Astrocyte of the spinal cord (primary cell): ENCODE measurements around the gene FMN1.

Source experiments
- DNase-seq: peaks from one replicate; pipeline ENCODE4 v3.0.0; 2011; ENCODE audit warnings: low read depth, low spot score
- H3K4me3 ChIP-seq: 2 replicates; pipeline ENCODE4 v1.5.1; 2011; ENCODE audit warnings: low read depth, mild to moderate bottlenecking, low read length, moderate library complexity
- in situ Hi-C: cut with HindIII; loops from 2 replicates; pipeline ENCODE4 v1.10.0; 2017; ENCODE audit warnings: low sequenced_read_pairs
- TF ChIP-seq, protein P1 (sequence below): IDR thresholded peaks from 2 replicates; pipeline ENCODE4 v1.5.1; 2012; ENCODE audit warnings: low read depth, mild to moderate bottlenecking, low read length, inconsistent platforms

The FMN1 gene

DNA sequence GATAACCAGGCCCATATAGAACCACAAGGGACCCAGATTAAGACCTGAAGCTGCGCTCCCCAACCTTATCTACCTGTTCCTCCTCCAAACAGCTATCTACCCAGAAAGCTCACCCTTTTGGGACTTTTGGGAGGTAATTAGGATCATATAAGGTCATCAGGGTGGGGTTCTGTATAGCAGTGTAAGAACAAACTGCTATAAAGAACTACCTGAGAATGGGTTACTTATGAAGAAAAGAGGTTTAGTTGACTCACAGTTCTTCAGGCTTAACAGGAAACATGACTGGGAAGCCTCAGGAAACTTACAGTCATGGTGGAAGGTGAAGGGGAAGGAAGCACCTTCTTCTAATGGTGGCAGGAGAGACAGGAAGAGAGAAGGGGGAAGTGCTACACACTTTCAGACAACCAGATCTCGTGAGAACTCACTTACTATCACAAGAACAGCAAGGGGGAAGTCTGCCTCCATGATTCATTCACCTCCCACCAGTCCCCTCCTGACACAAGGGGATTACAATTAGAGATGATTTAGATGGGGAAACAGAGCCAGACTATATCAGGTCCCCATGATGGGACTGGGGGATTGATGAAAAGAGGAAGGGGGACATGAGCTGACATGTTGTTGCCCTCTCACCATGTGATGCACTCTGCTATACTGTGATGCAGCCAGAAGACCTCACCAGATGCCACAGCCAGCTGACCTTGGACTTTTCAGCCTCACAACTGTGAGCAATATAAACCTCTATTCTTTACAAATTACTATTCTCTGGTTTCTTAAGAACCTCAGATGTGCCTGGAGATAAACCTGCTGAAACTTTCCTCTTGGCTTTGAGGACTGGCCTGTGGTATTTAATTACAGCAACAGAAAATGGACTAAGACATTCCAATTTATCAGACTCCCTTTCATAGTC lies 15.3 kb upstream of the FMN1 start:
- H3K4me3 ChIP-seq: no peak overlapping the region
- in situ Hi-C loops: no loop called here
- TF ChIP-seq, protein P1, sequence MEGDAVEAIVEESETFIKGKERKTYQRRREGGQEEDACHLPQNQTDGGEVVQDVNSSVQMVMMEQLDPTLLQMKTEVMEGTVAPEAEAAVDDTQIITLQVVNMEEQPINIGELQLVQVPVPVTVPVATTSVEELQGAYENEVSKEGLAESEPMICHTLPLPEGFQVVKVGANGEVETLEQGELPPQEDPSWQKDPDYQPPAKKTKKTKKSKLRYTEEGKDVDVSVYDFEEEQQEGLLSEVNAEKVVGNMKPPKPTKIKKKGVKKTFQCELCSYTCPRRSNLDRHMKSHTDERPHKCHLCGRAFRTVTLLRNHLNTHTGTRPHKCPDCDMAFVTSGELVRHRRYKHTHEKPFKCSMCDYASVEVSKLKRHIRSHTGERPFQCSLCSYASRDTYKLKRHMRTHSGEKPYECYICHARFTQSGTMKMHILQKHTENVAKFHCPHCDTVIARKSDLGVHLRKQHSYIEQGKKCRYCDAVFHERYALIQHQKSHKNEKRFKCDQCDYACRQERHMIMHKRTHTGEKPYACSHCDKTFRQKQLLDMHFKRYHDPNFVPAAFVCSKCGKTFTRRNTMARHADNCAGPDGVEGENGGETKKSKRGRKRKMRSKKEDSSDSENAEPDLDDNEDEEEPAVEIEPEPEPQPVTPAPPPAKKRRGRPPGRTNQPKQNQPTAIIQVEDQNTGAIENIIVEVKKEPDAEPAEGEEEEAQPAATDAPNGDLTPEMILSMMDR: no peak
- DNase-seq: no peak

DNA sequence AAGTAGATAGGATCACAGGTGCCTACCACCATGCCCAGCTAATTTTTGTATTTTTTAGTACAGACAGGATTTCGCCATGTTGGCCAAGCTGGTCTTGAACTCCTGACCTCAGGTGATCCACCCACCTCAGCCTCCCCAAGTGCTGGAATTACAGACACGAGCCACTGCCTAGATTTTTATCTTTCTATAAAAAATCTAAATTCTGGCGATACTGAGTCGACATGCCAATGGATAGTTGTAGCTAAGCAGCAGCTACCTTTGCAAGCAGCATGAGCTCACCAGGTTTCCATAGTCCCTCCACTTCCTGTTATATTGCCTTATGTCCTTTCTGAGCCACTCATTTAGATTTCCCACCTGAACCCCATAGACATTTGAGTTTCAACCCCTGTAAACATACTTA lies 13.1 kb upstream of the FMN1 start:
- in situ Hi-C loops: no loop called here
- no peak overlapping the region for H3K4me3 ChIP-seq
- TF ChIP-seq, protein P1: no peak
- no peak for DNase-seq

DNA sequence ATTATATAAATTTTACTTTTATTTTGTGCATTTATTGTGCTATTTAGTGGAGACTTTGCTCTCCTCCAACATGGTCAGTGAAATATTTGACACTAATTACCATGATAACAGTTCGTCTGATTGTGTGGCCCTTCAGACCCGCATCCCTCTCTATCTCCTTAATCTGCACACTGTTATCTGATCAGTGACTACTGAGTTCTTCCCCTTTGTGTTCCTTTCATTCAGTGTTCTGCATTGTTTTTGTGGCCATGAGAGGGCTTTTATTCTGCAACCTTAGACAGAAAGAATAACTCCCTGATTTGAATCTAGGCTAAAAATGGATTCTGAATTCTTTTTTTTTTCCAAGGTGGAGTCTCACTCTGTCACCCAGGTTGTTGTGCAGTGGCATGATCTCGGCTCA lies 11.9 kb upstream of the FMN1 start:
- TF ChIP-seq, protein P1: no peak
- DNase-seq: no peak
- in situ Hi-C loops: no loop called here
- H3K4me3 ChIP-seq: no peak overlapping the region

DNA sequence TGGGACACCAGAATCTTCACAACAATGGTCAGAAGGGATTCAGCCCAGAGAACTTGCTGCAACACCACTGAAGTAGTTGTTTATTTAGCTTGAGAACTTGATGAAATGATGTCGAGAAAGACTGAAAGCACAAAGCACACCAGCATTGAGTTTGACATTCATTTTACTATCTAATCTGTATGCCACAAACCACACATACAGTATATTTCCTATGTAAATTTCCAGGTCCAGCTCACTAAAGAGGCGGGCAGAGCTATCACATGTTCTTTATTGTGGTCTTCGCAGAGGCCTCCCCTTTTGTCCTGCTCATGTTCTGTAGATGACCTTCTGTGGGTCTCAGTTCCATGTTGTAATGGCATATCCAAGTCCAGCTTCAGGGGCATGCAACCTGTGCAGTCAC lies 10.4 kb upstream of the FMN1 start:
- no peak overlapping the region for H3K4me3 ChIP-seq
- in situ Hi-C loops: no loop called here
- TF ChIP-seq, protein P1: no peak
- DNase-seq: no peak

DNA sequence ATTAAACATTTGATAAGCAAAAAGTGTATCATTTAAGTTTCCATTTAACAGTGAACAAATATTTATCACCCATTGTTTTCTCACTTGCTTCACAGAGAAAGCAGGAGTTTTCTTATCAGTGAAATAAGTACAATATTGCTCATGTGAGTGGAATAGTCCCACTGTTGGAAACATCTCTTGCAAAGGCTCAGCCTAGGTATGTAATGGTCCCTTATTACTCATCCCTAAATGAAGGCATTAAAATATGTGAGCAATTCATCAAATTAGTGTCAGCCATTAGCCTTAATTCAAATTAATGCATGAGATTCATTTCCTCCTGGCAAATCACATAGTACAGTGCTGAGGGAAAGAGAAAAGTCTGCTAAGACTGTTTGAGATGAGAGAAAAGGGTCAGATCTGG lies 9.6 kb upstream of the FMN1 start:
- TF ChIP-seq, protein P1: no peak
- in situ Hi-C loops: no loop called here
- no peak for DNase-seq

DNA sequence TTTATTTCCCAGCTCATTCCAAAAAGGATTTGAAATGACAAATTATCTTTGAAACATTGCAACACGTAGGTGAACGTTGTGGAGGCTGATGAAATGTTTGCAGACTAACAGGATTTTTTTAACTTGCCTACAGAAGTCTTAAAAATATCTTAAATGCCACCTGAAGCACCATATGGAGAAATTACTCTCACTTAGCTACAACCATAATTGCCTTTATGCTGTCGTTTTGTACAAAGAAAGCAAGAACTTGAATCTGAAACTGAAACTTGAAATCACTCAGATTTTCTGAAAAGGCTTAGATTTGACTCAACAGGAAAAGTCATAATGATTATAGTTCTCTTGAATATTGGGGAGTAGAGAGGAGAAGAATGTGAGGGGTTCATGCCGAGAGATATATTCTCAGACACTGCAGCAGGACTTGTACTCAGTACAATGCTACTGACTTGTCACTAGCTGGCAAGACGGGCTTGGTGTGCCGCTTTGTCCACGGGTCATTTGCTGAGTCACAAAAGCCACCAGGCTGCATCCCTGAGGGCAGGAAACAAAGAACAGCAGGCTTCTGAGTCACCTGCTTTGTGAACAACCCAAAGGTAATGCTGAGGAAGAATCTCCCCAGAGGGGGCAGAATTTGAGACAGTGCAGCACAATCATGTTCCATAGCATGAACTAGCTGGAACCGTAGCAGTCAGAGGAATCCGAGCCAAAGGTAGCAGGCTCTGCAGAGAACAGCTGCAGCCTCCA lies 7.1 kb upstream of the FMN1 start:
- TF ChIP-seq, protein P1: peak; percentile 36
- in situ Hi-C loops: no loop called here
- H3K4me3 ChIP-seq: peak overlapping the region; percentile 12
- DNase-seq: peak; percentile 30

More for the DNA sequence above, 9.6 kb upstream of the FMN1 start:
- H3K4me3 ChIP-seq: no peak overlapping the region
